SHP77 (cell line): Measurements from ENCODE around the gene C1QL1.

Source experiments
- DNase-seq, 2 experiments: peaks; one replicate each; lab custom pipeline; 2025; lab: John Stamatoyannopoulos, UW

C1QL1 gene

DNA sequence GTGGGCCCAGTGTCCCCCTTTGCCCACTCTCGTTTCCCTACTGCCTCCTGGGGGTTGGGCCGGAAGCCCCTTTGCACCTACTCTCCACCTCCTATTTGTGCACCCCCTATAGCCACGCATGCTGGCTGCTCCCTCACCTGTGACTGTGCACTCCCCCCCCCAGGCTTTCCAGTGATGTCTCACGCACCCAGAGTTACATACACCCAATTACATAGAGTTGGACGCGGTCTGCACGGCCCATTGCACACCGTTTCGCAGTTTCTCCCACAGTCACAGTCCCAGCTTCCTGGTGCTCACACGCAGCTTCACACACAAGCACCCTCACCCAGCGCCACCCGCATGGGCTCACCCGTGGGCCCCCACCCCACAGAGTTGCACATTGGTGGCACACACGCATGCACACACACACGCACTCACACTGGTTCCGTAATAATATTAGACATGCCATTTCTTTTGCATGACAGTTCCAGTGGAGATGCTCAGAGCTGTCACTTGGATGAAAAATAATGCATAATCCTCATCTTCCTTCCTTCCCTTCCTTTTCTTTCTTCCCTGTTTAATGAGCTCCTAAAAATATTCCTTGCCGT is 21.5 kb upstream of the C1QL1 start:
- DNase-seq: no peak

DNA sequence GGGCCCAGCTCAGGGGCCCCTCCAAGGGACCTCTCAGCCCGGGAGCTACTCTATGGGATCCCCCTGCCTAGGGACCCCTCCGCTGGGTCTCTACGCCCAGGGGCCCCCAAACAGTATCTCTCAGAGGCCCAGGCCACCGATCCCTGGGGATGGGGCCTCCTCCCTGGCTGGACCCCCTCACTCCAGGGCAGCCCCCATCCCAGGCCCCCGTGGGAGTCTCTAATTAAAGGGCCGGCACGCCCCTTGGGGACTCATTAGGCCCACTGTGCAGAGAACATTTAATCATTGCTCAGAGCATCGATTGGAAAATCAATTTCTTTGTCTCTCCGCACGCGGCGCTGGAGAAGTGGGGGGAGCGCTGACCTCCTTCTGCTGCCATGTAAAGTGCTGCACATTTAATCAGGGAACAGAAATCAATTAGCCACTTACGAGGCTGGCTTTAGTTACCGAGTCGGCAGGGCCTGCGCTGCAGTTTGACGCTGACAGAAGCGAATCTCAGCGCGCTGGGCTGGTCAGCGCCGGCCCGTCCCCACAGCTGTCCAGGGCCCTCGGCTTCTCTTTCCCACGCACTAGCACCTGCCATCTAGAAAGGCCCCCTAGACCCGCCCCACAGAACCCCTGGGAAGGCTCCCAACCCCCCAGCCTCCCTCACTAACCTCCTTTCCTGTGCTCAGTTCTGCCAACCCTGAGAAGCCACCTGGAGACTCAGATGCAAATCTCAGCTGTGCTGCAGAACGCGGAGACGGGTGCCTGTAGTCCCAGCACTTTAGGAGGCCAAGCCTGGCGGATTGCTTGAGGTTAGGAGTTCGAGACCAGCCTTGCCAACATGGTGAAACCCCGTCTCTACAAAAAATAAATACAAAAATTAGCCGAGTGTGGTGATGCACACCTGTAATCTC is 20.2 kb upstream of the C1QL1 start:
- no peak for DNase-seq

DNA sequence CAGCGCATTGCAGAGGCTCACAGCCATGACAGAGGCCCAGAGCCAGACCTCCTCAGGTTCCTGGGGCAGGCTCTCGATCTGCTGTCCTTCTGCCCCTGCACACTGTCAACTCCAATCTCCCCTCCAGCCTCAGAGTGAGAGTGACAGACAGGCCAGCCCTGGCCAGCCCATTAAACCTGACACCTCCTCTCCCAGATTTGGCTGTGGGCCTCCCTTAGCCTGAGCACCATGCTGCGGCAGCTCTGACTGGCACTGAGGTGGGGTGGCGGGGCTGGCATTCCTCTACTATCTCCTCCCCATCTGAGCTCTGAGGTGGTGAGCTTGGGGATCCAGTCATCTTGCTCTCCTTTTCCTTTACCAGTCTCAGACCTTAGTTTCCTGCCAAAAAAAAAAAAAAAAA is 15.5 kb upstream of the C1QL1 start:
- DNase-seq: no peak

DNA sequence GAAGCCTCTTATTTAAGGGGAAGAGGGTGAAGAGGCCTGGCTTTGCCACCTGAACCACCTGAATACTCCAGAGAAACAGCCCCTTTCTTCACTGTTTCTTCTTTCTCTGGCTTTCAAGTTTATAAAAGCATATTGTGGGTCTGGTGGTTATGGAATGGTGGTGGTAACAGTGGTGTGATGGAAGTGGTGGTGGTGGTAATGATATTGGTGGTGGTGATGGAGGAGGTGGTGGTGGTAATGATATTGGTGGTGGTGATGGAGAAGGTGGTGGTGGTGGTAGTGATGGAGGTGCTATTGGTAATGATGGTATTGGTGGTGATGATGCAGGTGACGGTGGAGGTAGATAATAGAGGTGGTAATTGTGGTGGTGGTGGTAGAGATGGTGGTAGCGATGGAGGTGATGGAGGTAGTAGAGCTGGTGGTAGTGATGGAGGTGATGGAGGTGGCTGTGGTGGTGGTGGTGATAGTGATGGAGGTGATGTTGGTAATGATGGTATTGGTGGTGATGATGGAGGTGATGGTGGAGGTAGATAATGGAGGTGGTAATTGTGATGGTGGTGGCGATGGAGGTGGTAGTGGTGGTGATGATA is 14.1 kb upstream of the C1QL1 start:
- no peak for DNase-seq

DNA sequence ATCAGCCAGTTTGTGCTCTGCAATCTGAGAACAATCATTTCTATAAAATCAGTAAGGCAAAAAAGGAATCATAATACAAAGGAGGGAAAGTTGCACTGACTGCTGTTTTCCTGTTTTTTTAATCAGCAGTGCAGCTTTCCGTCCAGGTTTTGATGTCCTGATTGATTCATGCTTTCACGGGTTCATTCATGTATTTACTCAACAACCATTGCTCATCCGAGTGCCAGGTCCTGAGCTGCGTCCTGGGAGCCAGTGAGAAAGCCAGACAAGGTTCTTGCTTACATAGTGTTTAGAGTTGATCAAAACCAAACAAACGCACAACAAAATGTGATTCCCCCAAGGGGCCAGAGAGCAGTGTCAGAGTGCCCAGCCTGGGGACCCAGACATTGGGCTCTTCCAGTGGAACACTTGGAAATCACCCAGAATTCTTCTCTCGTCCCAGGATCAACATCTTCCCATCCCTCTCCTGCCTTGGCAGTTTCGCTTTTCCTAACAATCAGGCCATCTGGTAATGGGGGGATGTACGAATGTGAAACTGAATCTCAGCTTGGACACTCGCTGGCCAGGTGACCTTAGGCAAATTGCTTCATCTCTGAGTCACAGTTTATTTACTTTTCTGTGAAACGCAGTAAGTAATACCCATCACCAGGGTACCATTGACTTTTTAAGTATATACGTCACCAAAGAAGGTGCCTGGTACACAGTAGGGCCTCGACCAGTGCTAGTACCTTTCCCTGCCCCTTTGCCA is 13.3 kb upstream of the C1QL1 start:
- DNase-seq: peak in 1 of 2 experiments; percentile 56

DNA sequence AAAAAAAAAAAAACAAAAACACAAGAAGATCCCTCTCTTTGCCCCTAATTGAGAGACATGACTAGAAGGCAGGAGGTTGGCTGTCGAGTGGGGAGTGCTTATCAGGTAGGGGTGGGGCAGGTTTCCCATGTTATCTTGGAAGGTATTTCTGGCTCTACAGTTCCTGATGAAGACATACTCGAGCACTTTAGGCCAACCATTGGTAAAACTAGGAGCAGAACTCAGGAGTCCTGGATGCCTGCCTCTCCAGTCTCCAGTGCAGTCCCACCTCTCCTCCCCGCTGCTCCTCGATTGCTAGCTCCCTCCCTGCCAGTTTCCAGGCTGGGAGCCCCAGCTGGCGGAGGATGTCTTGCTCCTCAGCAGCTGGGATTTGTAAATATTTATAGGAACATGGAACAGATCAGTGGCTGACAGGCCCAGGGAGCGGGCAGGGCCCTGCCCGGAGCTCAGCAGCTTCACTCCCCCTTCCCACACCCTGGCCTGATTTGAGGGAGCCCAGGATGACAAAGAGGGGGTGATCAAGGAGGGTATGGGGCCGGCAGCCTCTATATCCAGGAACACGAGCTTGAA is 11.4 kb upstream of the C1QL1 start:
- DNase-seq: peak; percentile 48 to 62

DNA sequence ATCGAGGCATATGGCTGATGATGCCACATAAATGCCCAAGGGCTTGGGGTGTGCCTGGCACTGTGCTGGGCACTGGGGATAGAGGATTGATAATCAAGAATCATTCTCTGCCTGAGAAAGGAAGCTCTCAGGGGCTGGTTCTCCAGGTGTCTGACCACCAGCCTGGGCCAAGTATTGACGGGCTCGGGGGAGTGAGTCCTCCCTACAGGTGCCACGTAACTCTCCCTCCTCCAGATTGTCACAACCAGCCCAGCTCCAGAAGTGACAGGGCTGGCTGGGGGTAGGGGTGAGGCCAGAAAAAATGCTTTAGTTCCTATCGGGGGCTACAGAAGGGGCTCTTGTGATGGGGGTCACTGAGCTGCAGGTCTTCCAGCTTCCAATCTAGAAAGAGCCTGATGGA is 10.7 kb upstream of the C1QL1 start:
- no peak for DNase-seq

DNA sequence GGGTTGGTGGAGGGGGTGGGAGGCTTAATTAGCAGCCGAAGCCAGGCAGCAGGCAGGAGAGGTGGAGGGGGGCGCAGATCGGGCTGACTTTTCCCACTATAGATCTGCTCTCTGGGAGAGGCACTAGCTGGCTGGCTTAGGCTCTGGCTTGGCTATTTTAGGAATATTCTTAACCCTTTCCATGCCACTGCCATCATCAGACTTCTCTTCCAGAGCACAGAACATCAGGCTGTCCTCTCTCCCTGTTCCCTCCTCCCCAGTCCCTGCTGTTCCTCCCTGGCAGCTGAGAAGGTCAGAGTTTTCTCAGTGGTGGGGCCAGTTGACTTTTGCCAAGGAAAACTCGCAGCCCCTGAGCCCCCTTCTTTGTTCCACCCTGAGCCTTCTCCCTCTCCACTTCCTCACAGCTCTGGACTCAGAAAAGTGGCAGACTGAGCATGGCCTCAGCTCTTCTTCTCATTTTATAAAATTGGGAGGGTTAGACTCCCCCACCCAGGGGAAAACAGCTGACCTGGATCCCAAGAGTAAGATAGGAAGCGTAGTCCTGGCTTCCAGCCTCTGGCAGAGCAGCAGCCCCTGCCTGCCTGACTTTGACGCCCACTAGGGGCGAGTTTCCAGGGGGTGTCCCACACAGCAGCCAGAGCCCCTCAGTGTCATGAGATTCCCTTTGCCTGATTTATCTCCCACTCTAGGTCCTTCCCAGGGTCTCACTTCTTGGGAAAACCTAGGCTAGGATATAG is 9.9 kb upstream of the C1QL1 start:
- no peak for DNase-seq

DNA sequence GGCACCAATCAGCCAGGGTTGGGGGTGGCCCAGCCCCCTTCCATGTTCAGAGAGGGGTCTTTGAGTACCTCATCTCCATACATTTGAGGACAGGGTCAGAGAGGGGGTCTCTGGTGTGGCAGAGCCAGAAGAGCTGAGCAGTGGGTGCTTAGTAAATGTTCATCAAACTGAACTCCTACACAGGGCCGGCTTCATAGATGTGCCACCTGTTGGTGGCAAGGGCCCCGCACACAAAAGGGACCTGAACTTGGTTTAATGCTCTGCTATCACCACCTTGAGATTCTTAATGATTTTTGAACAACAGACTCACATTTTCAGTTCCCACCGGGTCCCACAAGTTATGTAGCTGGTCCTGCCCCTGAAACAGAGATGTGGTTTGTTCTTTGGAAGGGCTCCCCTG is 9.0 kb upstream of the C1QL1 start:
- no peak for DNase-seq

DNA sequence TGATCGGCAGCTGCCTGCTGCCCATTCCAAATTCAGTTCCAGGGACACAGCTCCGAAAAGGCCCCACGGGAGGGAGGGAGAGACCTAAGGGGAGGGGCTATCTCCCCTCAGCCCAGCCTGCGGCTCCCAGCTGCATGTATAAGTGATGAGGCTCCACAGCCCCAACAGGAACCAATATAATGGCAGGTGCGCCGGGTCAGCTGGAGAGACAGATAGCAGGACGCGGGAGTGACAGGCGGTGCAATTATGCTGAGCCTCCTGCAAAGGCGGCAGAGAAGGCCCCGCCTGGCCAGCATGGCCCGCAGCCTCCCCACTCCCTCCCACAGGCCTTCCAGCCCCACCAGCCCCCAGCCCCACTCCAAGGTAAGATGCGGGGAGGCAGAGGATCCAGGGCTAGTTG is 8.1 kb upstream of the C1QL1 start:
- DNase-seq: peak; percentile 70 to 90

DNA sequence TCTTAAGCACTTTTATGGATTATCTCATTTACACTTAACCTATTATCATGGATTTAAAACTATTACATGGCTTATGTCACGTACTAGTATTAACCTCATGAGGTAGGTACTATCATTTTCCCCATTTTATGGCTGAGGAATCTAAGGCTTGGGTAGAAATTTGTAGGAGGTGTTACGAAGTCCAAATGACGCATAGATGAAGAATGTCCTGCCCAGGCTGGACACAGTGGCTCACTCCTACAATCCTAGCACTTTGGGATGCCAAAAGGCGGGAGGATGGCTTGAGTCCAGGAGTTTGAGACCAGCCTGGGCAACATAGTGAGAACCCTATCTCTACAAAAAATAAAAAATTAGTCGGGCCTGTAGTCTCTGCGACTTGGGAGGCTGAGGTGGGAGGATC is 4.8 kb upstream of the C1QL1 start:
- DNase-seq: no peak

DNA sequence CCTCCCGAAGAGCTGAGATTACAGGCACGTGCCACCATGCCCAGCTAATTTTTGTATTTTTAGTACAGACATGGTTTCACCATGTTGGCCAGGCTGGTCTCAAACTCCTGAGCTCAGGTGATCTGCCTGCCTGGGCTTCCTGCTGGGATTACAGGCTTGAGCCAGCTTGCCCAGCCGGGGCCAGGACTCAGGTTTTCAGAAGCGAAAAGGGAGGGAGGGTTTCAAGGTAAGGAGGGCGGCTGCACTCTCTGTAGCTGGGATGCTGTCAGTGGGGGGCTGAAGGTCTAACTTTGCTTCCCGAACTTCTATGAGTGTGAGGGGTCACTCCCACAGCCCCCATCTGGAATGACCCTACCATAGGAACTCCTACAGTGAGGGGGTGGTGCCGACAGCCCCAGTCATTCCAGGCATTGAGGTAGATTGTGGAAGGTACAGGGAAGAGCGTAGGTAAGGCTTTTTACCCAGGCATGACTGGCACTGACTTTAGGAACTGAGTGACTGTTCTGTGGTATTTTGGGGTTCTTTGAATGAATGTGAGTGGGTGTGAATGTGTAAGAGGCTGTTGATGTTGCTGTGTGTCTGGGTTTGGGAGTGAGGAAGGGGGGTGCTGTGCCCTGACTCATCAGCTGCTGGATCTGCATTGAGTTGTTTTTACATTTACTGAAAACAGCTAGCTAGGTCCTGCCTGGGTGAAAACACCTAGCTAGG is 3.8 kb upstream of the C1QL1 start:
- no peak for DNase-seq

DNA sequence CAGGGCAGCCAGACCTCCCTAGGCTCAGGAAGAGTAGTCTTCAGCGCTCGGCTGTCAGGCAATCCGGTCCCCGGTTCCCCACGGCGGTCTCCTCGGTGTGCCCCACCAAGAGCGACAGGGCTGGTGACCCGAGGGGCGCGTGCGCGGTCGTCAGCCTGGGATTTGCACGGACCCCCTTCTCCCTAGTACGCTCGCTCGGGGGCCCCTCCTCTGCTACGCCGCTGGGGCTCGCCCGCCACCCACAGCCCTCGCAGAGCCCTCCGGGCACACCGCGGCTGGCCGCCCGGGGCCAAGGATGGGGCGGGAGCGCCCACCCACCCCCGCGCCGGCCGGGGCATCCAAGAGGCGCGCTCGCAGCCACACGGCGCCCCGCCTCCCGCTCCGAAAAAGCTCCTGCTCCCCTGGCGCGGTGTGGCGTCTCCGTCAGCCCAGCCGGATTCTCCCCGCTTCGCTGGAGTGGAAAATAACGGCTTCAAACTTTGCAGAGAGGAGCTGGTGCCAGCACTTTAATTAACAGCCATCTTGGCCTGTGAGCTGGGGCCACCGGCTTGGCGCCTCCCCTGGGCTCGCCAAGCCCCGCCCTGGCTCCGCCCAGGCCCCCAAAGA is 2.1 kb upstream of the C1QL1 start:
- no peak for DNase-seq

DNA sequence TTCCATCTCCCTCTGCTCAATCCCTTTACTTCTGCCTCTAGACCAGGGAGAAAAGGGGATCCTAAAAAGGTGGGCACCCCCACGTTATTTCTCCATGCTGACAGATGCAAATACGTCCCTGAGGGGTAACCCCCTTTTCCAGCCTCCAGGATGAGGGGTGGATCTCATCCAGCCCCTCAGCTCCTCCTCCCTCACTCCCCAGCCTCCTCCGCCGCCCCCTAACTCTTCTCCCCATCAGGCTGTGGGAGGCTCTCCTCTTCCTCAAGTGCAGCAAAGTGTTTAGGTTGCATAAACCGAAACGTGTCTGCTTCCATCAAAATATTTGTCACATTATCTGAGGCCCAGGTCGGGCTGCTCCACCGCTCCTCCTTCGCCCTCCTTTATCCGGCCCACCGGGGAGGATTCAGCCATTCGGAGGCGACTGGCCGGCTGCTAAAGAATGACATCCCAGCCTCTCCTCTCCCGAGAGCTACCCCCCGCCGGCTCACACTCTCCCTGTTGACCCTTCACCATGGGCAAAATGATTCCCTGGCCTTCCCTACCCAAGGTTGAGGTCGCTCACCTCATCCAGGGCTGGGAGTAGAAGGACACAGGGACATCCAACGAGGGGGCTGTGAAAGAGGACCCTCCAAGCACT is 1.2 kb upstream of the C1QL1 start:
- DNase-seq: no peak

DNA sequence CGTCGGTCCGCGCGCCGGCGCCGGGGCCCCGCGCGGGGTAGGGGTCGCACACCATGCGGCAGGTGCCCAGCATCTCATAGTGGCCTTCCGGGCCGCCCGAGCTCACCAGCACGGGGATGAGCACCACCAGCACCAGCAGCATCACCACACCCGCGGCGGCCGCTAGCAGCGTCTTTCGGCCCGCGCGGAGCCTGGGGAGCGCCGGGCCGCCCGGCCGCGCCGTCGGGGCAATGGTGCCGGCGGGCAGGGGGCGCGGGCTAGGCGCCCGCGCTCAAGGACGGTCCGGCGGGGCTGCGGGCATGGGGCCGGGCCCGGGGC is 237 bp downstream of the C1QL1 start:
- no peak for DNase-seq

DNA sequence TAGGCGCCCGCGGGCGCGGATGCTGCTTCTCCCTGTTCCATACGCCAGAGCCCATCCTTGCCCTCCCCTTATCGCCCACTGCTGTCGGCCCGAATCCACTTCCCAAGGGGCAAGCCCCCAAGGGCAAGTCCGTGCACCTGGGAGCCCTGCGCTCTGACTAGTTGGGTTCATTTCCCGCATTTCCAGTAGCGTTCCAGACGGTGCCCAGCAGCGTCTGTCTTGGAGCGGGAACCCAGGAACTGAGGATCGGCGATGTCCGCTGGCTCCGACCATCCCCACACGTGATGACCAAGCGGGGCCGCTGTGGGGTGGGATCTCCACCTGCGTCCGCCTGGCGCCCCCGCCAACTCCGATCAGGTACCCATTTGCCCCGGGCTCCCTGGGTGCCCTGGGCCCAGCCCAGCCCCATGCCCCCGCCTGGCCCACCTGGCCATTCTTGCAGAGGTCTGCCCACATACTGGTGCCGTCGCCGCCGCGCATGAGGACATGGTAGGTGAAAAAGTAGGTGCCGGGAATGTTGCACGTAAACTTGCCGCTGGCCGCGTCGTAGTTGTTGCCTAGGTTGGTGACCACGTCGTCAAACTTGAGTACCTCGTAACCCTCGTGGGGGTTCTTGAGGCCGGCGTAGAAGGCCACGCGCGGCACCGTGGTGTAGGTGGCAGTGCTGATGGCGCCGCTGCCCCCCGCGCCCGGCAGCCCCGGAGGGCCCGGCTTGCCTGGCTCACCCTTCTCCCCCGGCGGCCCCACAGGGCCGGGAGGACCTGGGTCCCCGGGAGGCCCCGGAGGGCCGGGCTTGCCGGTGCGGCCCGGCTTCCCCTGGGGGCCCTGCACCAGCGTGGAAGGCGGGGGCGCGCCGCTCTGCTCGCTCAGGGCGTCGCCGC is 837 bp downstream of the C1QL1 start:
- DNase-seq: no peak

DNA sequence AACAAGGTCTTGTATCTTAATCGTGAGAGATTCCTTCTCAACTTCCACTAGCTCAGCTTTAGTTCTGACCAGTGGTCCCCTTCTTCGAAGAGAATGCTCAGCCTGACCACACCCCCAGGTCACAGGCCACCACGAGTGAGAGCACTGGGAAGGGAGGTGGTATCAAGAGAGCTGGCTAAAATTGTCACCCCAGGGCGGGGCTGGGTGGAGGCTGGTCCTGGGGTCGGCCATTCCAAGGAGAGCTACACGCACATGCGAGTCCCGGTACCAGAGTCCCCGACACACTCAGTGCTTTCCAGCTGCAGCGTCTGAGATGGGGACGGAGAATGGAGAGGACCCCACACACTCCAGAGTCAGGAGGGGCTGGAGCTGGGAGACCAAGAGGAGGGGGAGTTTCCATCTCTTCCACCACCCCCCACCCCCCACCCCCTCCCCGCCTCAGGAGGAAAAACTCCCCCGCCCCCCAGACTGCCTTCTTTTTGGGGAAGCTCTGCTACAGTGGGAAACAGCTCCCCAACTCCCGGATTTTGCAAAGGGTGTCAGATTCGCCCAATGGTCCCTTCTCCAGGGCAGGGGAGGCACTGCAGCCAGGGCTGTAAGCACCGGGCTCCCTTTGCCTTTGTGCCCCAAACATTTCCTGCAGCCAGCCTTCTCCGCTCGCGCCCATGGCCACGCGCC is 1.6 kb downstream of the C1QL1 start:
- no peak for DNase-seq

DNA sequence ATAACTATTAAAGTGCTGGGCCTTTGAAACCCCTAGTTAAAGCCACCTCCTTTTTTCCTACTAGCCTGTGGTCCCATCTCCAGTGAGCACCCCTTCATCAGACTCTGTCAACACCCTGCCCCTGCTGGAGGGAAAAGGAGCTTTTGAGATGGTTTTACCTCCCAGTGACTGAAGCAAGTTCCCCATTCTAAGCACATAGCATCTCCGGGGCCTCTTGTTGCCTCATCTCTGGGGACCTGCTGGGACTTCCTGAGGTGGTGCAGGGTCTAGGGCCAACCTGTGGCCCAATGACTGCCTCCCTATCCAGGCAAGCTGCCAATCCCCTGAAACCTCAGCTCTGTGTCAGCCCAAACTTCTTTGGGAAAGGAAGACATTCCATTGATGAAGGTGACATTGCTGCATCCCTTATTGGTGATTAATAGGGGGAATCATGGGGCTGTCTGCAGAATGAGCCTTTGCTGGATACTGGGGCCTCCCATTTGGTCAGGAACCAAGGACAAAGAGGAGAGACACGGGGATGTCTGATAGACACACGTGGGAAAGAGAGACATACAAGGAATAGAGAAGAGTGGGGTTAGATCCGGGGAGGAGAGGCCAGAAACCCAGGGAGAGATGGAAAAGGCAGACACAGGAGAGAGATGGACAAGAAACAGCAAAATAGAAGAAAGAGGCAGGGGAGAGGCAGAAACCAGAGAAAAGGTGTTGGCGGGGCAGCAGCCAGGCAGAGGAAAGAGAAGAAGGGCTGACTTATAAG is 2.4 kb downstream of the C1QL1 start:
- no peak for DNase-seq
